AG08395 (cell line): ENCODE results near the gene WNK2.

Experiments used
- DNase-seq: peaks from one replicate; pipeline ENCODE4 v3.0.0; 2012; ENCODE audit warnings: mixed read lengths, low spot score

WNK2 gene

GRCh38 chr9:93266521-93267001 is 82.6 kb downstream of the WNK2 start:
- no peak for DNase-seq

- no peak for DNase-seq
These were observed 83.2 kb downstream of the WNK2 start for GRCh38 chr9:93267091-93267541.

- no peak for DNase-seq
These were observed 84.0 kb downstream of the WNK2 start for GRCh38 chr9:93267681-93268505.

- no peak for DNase-seq
These were observed 84.8 kb downstream of the WNK2 start for GRCh38 chr9:93268551-93269314.

- DNase-seq, result no peak
These were observed 87.0 kb downstream of the WNK2 start for GRCh38 chr9:93270976-93271375.

- no peak for DNase-seq
These were observed 93.0 kb downstream of the WNK2 start for GRCh38 chr9:93276973-93277372.

- DNase-seq, result no peak
These were observed 94.2 kb downstream of the WNK2 start for GRCh38 chr9:93278144-93278543.

- no peak for DNase-seq
These were observed 96.8 kb downstream of the WNK2 start for GRCh38 chr9:93280661-93281259.

- no peak for DNase-seq
These were observed 102.6 kb downstream of the WNK2 start for GRCh38 chr9:93286252-93287188.

- no peak for DNase-seq
These were observed 103.2 kb downstream of the WNK2 start for GRCh38 chr9:93287189-93287552.

GRCh38 chr9:93287593-93287992 is 103.7 kb downstream of the WNK2 start:
- DNase-seq, result no peak

- no peak for DNase-seq
These were observed 104.4 kb downstream of the WNK2 start for GRCh38 chr9:93288341-93288740.

- no peak for DNase-seq
These were observed 105.2 kb downstream of the WNK2 start for GRCh38 chr9:93288891-93289883.

- no peak for DNase-seq
These were observed 106.8 kb downstream of the WNK2 start for GRCh38 chr9:93290495-93291434.

GRCh38 chr9:93291536-93292287 is 107.8 kb downstream of the WNK2 start:
- no peak for DNase-seq

- no peak for DNase-seq
These were observed 108.3 kb downstream of the WNK2 start for GRCh38 chr9:93292288-93292615.

- no peak for DNase-seq
These were observed 108.9 kb downstream of the WNK2 start for GRCh38 chr9:93292664-93293328.

- DNase-seq, result no peak
These were observed 110.1 kb downstream of the WNK2 start for GRCh38 chr9:93294011-93294410.
